Measurements from ENCODE around the gene KLHL8. TPM values are rescaled to one million over a fixed set of nuclear protein-coding genes. Genes with fewer than 3 reads are reported as not detected.
"Not testable (repeated sequence)": the region's sequence is repeated elsewhere in the genome, so short reads cannot be mapped to it uniquely, and the experiment has no call there.

KLHL8 gene
- total RNA-seq, 1 experiment from 2014 or later, result 11.6 TPM

DNA sequence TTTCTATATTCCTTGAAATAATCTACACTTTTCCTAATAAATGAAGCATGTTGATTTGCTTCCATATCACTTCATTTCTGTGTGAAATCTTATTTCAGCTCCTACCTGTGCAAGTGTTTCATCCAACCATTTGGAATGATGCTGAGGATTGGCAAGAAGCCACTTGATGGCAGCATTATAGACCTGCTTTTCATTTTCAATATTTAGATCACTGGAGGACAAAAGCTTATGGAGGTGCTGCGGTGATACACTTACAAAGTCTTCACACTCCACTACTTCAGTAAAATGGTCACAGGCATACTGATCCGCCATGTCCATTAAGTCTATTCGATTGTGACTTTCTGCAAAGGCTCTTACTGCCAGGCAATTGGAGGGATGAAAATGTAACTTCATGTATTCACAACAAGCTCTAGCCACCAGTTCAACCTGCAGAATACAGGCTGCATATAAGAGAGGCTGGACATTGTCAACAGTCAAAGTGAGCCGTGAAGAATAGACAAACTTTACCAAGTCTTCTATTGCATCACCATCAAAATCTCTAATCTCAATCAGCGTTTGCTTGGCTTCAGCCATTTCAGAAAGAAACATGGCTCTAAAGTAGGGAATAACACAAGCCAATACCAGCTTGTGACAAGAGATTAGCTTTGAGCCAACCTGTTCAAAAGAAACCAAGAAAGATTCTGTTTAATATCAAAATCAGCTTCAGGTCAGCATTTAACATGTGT is 35.1 kb downstream of the KLHL8 start:
- DNase-seq (ENCODE audit: extremely low read depth, low read depth), result no peak

DNA sequence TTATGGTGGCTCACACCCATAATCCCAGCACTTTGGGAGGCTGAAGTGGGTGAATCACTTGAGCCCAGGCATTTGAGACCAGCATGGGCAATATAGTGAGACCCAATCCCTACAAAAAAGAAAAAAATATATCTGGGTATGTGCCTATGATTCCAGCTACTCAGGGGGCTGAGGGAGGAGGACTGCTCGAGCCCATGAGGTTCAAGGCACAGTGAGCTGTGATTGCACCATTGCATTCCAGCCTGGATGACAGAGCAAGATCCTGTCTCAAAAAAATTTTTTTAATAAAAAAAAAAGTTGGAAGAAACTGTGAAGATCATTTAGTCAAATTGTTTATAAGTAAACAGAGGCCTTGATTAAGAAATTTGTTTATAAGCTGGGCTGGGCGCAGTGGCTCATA is 39.7 kb downstream of the KLHL8 start:
- DNase-seq (ENCODE audit: extremely low read depth, low read depth), result no peak

DNA sequence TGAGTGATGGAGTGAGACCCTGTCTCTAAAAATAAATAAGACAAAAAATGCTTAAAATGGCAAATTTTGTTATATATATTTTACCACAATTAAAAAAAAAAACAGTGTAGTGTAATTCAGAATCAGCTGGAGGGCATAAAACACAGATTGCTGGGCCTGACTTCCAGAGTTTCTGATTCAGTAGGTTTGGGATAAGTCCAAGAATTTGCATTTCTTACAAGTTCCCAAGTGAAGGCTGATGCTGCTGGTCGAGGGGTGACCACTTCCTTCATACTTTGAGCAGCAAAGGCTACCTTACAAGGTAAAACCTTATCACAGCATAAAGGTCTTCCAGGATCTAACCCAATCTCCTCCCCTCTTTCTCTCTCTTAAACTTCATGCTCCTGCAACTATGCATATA is 40.7 kb downstream of the KLHL8 start:
- DNase-seq (ENCODE audit: extremely low read depth, low read depth), result no peak

DNA sequence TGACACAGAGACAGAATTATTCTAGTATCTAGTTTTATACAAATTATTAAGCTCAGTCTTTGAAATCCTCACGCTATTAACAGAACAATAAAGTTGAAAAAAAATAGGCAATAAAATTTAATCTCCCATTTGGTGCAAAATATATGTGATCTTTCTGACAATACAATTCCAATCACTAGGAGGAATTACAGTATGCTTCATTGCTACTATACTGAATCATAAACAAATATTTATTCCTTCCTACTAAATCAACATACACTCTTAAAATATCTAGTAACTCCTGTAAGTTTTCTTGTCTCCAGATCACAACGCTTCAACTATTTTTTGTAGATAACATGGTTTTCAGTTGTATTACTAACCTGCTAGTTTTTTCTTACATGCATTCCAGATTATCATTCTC is 45.7 kb downstream of the KLHL8 start:
- DNase-seq (ENCODE audit: extremely low read depth, low read depth), result no peak

DNA sequence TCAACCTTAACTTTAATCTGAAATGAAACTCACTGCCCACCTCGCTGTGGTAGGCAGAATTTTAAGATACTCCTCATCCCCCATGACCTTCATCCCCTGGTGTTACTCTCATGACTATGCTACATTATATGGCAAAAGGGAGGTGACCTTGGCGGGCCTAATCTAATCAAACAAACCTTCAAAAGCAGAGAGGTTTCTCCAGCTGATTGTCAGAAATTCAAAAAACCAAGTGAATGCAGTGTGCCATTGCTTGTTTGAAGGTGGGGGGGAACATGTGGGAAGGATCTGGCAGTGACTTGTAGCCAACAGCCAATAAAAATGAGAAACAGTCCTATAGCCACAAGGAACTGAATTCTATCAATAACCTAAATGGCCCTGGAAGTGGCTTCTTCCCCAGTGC is 48.5 kb downstream of the KLHL8 start:
- no peak for DNase-seq (ENCODE audit: extremely low read depth, low read depth)

DNA sequence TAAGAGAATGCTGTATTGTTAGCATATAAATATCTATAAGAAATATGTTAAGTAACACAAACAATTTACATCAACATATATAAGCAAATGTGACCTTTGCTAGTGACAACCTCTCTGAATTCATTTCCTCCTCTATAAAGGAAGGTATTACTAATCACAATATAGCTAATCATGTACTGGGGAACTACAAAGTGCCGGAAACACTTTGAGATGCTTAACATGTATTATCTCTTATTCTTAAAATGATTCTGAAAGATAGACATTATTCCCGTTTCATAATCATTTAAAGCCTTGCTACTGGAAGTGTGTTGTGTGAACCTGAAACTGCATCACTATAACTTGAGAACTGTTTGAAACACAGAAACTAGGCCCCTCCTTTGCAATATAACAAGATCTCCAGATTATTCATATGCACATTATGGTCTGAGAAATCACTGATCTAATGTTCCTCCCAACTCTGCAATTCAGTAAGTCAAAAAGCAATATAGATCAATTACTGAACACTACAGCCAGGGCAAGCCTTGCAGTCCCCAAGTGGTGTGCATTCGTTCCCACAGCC is 54.0 kb downstream of the KLHL8 start:
- no peak for DNase-seq (ENCODE audit: extremely low read depth, low read depth)

DNA sequence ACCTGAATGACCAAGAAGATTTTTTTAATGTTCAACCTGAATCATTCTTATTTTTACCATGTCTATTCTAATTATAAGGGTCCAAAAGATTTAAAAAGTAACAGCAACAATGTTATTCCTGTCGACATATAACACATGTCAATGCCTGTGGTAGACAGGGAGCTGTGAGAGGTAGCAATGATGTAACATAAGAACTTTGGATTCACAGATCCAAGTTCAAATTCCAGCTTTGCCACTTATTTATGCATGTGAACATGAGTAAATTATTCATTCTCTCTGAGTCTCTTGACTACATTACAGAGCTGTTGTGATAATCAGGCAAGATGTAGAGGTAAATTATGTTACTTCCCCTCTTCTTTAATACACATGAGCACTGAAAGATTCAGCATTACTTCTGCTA is 54.5 kb downstream of the KLHL8 start:
- no peak for DNase-seq (ENCODE audit: extremely low read depth, low read depth)

DNA sequence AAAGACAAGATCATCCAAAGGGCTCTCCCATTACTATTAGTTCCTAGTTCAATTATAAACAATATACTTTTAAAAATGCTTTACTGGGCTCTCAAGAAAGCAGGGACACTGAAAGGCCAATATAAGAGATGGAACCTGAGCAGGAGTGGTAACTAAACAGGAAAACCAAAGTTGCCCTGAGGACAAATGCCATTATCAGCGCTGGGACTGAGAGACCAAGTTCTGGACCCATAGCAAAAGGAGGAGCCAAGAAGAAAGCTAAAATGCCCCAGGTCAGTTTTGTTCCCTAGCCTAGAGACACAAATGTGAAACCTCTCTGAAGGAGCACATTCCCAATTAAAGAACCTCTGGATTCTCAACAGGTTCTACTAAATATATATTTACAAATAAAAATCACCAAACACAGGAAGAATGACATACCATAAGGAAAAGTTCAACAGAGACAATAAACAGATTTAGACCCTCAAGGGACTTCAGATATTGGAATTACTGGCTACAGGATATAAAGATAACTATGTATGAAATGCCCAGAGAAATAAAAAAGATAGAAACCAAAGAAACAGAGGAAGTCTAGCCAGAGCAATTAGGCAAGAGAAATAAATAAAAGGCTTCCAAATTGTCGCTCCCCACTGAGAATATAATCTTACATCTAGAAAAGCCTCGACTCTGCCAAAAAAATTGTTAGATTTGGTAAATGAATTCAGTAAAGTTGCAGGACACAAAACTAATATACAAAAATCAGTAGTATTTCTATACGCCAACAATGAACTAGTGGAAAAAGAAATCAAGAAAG is 67.1 kb downstream of the KLHL8 start:
- DNase-seq (ENCODE audit: extremely low read depth, low read depth), result no peak

DNA sequence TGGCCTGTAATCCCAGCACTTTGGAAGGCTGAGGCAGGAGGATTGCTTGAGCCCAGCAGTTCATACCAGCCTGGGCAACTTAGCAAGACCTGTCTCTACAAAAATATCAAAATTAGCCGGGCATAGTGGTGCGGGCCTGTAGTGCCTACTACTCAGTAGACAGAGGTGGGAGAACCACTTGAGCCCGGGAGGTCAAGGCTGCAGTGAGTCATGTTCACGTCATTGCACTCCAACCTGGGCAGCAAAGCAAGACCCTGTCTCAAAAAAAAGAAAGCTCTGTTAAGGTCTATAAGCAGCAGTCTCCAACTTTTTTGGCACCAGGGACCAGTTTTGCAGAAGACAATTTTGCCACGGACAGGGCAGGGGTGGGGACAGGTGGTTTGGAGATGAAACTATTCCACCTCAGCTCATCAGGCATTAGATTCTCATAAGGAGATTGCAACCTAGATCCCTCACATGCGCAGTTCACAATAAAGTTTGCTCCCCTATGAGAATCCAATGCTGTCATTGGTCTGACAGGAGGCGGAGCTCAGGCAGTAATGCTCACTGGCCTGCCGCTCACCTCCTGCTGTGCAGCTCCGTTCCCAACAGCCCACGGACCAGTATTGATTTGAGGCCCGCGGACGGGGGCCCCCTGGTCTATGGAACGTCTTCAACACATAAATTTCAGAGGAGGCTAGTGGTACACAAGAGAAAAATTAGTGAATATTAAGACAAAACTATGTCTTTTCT is 67.9 kb downstream of the KLHL8 start:
- DNase-seq (ENCODE audit: extremely low read depth, low read depth), result no peak

DNA sequence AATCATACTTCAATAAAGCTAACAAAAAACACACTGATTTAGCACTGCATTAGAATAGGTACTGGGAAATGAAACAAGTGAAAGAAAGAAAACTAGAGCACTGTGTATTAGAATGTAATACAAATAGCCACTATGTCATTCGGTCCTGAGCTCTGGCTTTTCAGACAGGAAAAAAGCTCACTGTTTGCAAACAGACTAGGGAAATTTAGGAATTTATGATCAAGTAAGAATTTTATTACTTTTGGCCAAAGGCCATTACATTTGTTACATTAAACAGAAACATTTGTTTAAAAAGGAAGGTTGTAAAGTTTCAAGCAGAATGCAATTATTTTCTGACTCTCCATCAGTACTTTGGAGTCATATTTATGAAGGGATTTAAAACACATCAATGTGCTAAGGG is 68.7 kb downstream of the KLHL8 start:
- no peak for DNase-seq (ENCODE audit: extremely low read depth, low read depth)

DNA sequence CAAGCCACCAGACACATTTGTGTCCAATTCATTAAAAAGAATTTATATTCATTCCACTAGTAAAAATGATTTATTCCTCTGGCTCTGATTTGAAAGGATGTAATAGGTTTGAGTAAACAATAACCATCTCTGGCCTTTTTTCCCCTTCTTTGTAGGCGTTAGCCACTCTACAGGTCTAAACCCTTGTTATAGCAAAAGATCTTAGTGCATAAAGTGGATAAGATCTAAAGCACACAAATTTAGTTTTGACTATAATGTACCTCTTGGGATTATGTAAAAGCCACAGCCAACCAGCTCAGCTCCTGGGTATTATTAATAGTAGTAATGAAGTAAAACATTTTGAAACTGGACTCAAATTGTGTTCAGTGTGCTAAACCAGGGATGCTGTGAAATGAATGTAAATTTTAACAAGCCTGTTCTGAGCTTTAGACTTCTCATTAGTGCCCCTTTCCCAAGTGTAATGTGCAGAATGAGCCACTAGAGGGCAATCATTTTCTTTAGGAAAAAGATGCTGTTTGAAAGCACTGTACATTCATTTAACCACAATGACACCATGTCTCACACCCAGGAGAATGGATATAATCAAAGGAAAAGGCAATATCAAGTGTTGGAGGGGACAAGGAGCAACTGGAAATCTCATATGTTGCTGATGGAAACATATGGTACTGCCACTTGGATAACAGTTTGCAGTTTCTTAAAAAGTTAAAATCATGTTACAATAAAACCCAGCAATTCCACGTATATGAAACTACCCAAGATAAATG is 69.7 kb downstream of the KLHL8 start:
- DNase-seq (ENCODE audit: extremely low read depth, low read depth), result peak; percentile 62

DNA sequence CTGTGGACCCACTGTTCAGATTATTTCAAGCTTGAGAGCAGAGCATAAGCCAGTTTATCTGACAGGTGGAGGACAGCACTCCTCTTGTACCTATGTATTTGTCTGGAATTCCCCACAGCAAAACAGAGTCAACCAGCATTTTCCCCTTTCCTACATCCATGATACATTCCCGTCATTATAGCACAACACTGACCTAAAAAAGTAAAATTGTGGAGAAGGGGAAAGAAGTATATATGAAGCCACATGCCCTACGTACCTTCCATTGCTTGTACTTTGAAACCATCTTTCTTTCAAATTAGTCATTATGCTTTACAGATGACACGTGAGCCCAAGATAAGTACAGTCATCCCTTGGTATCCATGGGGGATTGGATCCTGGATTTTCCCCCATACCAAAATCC is 73.3 kb downstream of the KLHL8 start:
- no peak for DNase-seq (ENCODE audit: extremely low read depth, low read depth)

DNA sequence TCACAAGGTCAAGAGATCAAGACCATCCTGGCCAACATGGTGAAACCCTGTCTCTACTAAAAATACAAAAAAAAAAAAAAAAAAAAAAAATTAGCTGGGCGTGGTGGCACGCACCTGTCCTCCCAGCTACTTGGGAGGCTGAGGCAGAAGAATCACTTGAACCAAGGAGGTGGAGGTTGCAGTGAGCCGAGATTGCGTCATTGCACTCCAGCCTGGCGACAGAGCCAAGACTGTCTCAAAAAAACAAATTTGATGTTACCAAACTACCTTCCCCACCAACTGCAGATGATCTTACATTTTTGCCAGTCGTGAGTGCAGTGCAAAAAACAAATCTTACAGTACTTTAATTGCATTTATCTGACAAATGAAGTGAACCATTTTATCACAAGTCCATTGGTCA is 74.5 kb downstream of the KLHL8 start:
- not testable (repeated sequence) for DNase-seq (ENCODE audit: extremely low read depth, low read depth)

DNA sequence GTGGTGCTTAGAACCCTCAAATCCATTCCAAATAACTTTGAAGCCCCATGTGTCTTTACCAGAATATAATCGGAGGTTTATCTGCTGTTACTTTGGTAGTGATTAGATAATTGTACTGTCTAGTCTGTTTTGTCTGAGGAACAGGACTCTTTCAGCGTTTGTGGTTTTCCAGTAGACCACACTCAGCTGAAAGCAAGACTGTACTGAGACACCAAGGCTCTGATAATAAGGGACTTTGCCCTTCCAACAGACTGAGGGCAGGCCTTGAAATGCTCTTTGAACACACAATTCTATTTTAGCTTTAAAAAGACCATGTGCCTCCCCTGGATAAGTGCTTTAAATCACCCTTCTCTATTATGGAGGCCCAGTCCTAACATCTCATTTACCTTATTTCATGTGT is 76.1 kb downstream of the KLHL8 start:
- no peak for DNase-seq (ENCODE audit: extremely low read depth, low read depth)

DNA sequence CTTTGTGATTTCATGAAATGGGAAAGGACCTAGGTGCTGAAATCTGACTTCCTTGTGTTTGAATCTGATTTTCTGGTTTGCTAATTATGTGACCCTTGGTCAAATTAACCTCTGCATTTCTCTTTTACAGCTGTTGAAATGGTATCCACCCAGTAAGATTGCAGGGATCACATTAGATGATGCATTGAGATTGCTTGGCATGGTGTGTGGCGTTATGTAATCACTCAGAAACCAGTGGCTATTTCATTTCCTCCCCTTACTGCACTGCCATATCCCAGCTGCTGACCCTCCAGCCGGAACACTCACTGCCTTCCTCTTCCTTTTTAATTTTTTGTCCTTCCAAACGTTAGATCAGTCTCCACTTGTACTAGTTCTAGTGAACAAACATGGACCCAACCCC is 79.0 kb downstream of the KLHL8 start:
- no peak for DNase-seq (ENCODE audit: extremely low read depth, low read depth)

DNA sequence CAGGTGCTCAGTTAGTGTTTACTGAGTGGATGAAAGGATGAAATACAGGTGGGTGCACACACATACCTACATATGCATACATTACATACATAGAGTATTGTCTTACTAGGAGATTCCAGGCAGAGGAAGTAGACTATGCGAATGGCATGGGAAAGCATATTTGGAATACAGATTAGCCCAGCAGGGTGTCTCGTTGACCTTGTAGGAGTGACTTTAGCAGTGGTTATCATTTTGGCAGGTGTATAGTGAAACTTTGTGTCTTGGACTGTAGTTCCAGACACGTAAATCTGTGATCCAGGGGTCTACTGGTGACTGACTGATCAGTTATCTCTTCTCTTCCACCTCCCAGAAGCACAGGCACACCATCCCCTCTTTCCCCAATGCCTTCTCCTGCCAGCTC is 86.3 kb downstream of the KLHL8 start:
- no peak for DNase-seq (ENCODE audit: extremely low read depth, low read depth)

DNA sequence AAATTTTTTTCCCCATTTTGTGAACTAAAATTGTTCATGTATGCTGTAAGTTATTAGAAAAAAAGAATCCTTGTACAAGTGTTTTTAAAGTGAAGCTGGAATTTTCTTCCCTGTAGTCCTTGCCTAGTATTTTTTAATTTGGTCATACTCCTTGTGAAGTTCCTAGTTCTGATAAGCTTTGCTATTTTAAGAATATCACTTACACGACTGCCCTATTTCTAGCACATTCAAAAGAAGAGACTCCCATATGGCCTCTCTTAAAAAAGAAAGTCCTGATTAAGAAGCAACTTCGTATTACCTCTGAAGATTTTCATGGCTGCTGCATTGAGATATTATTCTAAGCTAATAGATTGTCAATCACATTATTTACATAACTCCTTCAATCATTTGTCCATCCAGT is 87.2 kb downstream of the KLHL8 start:
- no peak for DNase-seq (ENCODE audit: extremely low read depth, low read depth)

DNA sequence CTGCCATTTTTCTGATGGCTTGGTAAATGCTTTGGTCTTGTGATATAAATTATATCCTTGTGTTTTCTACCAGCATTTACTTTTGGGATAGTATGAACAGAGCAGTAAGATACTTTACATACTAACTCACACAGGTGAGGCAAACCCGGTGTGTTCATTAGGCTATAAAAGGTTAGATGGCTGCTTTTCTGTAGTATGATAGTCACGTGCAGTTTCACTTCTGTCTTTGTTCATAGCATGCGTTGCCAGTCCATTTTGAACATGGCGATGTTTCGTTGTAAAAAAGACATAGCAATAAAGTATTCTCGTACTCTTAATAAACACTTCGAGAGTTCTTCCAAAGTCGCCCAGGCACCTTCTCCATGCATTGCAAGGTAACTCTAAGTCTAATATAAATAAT is 88.4 kb downstream of the KLHL8 start:
- DNase-seq (ENCODE audit: extremely low read depth, low read depth), result no peak

DNA sequence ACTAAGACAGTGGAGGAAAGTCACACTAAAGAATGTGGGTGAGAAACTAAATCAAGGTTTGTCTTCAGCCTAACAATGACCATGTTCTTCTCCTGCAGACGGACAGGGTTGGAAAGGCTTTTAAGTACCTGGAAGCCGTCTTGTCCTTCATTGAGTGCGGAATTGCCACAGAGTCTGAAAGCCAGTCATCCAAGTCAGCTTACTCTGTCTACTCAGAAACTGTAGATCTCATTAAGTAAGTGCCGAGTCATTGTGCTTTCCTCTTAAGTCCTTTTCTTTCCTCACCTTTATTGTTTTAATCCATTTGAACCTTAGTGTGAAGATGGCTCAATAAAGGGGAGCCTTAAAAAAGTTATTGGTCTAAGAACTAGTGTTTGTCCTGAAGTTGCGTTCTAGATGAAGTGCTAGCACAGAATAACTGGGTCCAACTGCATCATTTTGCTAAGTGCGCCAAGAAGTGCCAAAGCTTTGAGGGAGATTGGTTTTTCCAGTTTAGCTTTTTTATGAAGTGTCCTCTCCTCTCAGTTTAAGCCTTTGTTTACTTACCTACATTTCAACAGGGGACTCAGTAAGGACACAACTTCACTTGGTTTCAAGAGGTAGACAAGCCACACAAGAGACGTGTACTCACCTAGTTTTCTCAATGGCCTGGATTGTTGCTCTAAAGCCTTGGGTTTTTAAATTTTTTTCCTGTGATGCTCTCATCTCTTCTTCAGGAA is 89.3 kb downstream of the KLHL8 start:
- DNase-seq (ENCODE audit: extremely low read depth, low read depth), result peak; percentile 7

DNA sequence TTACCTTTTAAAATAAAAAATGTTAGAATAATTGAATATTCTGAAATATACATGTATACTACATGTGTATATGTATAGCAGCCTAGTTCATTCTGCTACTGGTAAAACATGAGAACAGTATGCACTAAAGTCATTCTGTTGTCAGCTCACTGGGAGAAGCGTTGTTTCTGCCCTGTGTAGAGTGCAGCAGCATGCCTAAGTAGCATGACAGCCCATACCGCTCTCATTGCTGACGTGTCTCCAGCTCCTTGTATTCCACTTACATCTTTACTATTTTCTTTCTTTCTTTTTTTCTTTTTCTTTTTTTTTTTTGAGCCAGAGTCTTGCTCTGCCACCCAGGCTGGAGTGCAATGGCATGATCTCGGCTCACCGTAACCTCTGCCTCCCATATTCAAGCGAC is 90.7 kb downstream of the KLHL8 start:
- no peak for DNase-seq (ENCODE audit: extremely low read depth, low read depth)
